Measurements from ENCODE around the gene SERTM1. TPM values are rescaled to one million over a fixed set of nuclear protein-coding genes. Genes with fewer than 3 reads are reported as not detected.

Gene SERTM1
- polyA plus RNA-seq (2012; ENCODE audit: insufficient read depth, insufficient read length), result not detected

DNA sequence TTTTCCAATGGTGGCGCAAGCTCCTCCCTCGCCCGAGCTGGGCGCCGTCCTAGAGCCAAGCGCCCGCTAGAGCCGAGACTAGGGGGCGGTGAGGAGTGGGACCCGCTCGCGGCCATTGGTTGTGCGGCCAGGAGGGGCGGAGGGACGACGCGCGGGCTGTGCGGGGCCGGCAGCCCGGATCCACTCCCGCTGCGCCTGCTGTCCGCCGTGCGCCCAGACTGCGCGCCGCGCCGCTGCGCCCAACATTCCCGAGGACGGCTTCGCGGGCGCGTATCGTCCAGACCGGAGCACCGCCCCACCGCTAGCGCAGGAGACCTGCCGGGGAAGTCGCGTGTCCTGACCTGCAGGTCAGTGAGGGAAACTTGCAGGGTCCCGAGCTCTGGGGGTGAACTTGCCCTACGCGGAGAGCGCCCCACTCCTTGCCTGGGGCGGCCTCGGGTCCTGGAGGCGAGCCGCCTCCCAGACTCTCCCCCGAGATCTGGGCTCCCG lies at the start of gene SERTM1:
Gene SERTM1 (plus strand): TSS at position 183 of the 489 bp plus-strand sequence. CDS start 21,059 bp downstream, outside the sequence.
- no peak within 1 kb of the TSS for H3K4me3 ChIP-seq (ENCODE audit: low read length)
- DNase-seq (ENCODE audit: low read depth, low spot score), result no peak

DNA sequence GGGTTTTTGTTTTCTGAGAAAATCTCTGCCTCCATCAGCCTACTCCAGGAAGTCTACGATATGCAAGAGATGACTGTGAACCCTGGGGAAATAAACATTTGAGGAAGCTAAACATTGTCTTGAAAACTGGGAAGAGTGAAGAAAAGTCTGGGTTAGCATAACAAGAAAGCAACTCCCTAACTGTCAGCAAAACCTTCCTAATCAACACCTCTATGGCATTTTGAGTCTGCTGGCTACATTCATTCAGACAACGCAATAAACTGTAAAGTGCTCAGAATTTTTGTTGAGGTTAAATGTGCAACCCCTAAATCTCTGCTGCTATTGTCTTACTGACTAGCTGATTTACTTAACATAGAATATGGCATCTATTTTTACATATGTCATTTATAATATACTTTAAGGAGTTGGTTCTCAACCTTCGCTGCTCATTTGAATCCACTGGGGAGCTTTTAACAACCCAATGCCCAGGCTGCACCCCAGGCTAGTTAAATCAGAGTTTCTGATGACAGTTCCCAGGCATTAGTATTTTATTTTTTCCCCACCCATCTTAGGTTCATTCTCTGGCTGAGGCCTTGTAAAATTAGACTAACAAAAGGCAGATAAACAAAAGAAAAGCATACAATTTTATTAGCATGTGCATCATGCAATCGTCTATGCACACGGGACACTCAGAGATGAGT lies 45.3 kb upstream of the SERTM1 start:
- DNase-seq (ENCODE audit: low read depth, low spot score), result no peak
- H3K4me3 ChIP-seq (ENCODE audit: low read length), result no peak overlapping the region

DNA sequence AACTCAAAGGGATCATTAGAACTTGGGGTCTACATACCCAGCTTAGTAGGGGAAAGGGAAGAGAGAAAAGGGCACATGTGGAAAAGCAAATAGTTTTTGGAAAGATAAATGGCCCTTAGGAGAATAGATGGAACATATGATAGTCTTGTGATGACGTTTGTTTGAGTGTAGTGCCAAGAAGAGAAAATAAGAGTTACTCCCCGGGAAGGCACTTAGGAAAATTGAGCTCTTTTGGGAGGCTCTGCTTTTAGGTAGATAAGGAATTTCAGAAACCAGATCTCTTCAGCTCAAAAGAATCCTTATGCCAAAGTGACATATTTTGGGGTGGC lies 44.8 kb upstream of the SERTM1 start:
- H3K4me3 ChIP-seq (ENCODE audit: low read length), result no peak overlapping the region
- no peak for DNase-seq (ENCODE audit: low read depth, low spot score)

- DNase-seq (ENCODE audit: low read depth, low spot score), result no peak
- H3K4me3 ChIP-seq (ENCODE audit: low read length), result no peak overlapping the region
These were observed 43.5 kb upstream of the SERTM1 start for GRCh38 chr13:36630181-36630803.

DNA sequence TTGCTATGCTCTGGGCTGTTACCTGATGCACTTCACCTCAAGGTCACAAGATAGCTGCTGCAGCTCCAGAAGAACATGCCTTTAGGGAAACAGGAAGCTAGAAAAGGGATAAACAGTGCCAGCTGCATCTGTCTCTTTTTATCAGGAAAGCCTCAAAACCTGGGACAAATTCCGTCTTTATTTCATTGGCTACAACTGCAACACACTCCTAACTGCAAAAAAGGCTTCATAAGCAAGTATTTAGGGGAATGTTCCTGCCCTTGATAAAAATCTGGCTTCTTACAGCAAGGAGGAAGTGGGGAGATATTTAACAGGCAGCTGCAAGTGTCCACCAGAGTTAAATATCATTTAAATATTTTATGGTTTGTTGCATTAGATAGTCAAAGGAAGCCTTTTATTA lies 34.2 kb upstream of the SERTM1 start:
- DNase-seq (ENCODE audit: low read depth, low spot score), result no peak
- no peak overlapping the region for H3K4me3 ChIP-seq (ENCODE audit: low read length)

- no peak overlapping the region for H3K4me3 ChIP-seq (ENCODE audit: low read length)
- DNase-seq (ENCODE audit: low read depth, low spot score), result no peak
These were observed 23.2 kb upstream of the SERTM1 start for GRCh38 chr13:36650611-36651010.

- DNase-seq (ENCODE audit: low read depth, low spot score), result no peak
These were observed 8.2 kb upstream of the SERTM1 start for GRCh38 chr13:36665630-36666029.

DNA sequence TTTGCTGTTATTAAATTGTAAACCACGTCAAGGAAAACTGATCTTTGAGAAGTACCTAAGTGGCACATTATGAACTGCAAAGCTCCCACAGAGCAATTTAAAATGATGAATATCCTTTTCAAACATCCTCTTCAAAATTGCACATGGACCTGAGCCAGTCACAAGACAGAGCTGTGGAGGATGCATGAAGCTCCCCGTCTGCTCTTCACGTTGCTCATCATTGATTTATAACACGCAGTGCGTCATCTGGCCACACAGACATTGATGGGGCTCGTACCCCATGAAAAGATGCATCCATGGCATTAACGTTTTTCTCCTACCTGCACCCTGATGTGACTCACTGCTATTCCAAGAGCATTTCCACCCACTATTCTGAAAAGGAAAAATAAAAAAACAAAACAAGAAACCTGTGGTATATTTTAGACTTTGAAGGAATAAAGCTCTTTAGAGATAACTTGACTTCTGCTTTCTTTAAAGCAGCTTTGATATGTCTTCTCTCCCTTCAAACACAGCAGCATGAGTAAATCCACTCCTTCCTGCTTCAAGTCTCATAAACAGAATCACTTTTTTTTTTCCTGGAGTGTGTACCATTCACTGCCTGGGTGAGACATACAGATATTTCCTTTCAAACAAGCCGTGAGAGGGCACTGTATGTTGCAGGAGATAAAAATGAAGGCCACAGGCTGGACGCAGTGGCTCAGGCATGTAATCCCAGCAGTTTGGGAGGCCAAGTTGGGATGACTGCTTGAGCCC lies 7.2 kb upstream of the SERTM1 start:
- no peak overlapping the region for H3K4me3 ChIP-seq (ENCODE audit: low read length)
- DNase-seq (ENCODE audit: low read depth, low spot score), result no peak

More at GRCh38 chr13:36665630-36666029, 8.2 kb upstream of the SERTM1 start:
- no peak overlapping the region for H3K4me3 ChIP-seq (ENCODE audit: low read length)

DNA sequence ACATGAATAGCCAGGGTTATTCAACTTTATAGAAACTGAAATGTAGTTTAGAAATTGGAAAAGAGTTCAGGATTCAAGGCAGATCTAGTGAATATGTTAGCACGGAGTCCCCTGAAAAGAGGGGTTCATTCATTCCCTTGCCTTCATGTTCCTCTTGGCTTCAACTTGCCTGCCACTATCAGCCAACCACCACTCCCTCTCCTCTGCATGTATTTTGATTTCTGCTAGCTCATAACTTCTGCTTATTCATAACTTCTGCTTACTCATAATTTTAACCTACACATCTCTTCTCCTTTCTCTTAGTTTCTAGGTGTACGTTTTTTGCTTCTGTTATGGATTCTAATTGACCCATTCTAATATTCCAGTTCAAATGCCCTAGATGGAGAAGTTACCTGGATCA lies 5.5 kb upstream of the SERTM1 start:
- DNase-seq (ENCODE audit: low read depth, low spot score), result no peak
- no peak overlapping the region for H3K4me3 ChIP-seq (ENCODE audit: low read length)

GRCh38 chr13:36673352-36673751 lies 468 bp upstream of the SERTM1 start:
- no peak for DNase-seq (ENCODE audit: low read depth, low spot score)
- H3K4me3 ChIP-seq (ENCODE audit: low read length), result no peak overlapping the region

GRCh38 chr13:36674337-36675212 lies 755 bp downstream of the SERTM1 start:
- no peak for DNase-seq (ENCODE audit: low read depth, low spot score)
- no peak overlapping the region for H3K4me3 ChIP-seq (ENCODE audit: low read length)

DNA sequence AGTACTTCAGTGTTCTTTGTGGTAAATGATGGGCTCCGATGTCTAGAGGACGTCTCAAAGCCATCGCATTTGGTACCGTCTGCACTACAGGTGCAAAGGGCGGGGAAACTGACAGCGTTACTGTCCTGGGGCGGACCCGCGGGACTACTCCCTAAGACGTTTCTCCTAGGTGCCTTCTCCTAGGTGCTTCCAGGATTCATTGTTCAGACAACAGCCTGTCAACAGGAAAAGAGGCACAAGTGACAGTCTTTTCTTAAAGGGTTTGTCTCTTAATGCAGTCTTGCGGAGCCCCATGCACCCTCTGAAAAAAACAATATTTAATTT lies 1.4 kb downstream of the SERTM1 start:
- no peak overlapping the region for H3K4me3 ChIP-seq (ENCODE audit: low read length)
- DNase-seq (ENCODE audit: low read depth, low spot score), result no peak

- DNase-seq (ENCODE audit: low read depth, low spot score), result no peak
- no peak overlapping the region for H3K4me3 ChIP-seq (ENCODE audit: low read length)
These were observed 7.1 kb downstream of the SERTM1 start for GRCh38 chr13:36680913-36681312.

- H3K4me3 ChIP-seq (ENCODE audit: low read length), result no peak overlapping the region
- no peak for DNase-seq (ENCODE audit: low read depth, low spot score)
These were observed 8.2 kb downstream of the SERTM1 start for GRCh38 chr13:36681894-36682624.

DNA sequence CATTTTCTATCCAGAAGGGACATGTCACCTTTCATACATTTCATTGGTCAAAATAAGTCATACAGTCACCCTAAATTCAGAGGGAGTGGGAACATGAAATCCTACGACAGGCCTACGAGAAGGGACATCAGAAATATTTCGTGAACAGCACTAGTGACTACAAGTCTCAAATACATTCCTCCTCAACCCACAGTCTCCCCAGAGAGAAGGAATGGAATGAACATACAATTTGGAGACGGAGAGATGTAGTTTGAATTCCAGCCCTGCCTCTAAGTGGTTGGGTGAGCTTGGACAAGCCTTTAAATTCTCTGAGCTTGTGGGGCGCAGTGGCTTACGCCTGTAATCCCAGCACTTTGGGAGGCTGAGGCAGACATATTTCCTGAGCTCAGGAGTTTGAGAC lies 9.9 kb downstream of the SERTM1 start:
- H3K4me3 ChIP-seq (ENCODE audit: low read length), result no peak overlapping the region
- DNase-seq (ENCODE audit: low read depth, low spot score), result no peak

DNA sequence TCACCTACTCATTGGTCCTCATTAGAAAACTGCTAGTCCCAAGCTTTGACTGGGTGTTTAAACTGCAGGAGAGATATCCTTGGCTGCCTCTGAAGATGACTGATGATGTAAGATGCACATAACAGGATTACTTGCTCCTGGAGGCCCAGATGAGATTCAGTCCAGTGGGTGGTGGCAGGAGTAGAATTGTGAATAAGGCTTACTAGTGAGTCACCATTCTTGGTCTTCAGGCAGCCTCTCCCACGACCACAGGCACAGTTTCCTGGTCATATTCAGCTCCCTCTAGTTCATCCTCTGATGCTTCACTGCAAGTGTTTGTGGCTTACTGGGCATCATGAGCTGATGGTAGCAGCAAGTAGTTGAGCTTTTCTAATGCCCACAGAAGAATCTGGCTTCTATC lies 12.1 kb downstream of the SERTM1 start:
- no peak for DNase-seq (ENCODE audit: low read depth, low spot score)
- no peak overlapping the region for H3K4me3 ChIP-seq (ENCODE audit: low read length)

- DNase-seq (ENCODE audit: low read depth, low spot score), result no peak
- H3K4me3 ChIP-seq (ENCODE audit: low read length), result no peak overlapping the region
These were observed 22.7 kb downstream of the SERTM1 start for GRCh38 chr13:36696410-36697010.

GRCh38 chr13:36700170-36700569 lies 26.4 kb downstream of the SERTM1 start:
- DNase-seq (ENCODE audit: low read depth, low spot score), result no peak
- no peak overlapping the region for H3K4me3 ChIP-seq (ENCODE audit: low read length)
